WTC11 (cell line): ENCODE data around the gene FZR1. TPM values are rescaled to one million over a fixed set of nuclear protein-coding genes. Genes with fewer than 3 reads are reported as not detected.

Source experiments
- ATF1 ChIP-seq: sonication (generic); formaldehyde crosslinking; IDR thresholded peaks from 2 replicates; pipeline ENCODE4 v1.8.1; 2023; ENCODE audit warnings: mild to moderate bottlenecking, moderate library complexity, missing genetic modification reagents
- CBFB ChIP-seq: sonication (generic); formaldehyde crosslinking; IDR thresholded peaks from 2 replicates; pipeline ENCODE4 v1.8.1; 2022; ENCODE audit warnings: mild to moderate bottlenecking, low read depth, missing genetic modification reagents
- ELF4 ChIP-seq: sonication (generic); formaldehyde crosslinking; IDR thresholded peaks from 2 replicates; pipeline ENCODE4 v1.8.1; 2022; ENCODE audit warnings: low read depth, mild to moderate bottlenecking, moderate library complexity, missing genetic modification reagents
- ESRRA ChIP-seq: sonication (generic); formaldehyde crosslinking; IDR thresholded peaks from 2 replicates; pipeline ENCODE4 v1.8.1; 2022; ENCODE audit warnings: mild to moderate bottlenecking, missing genetic modification reagents, borderline replicate concordance
- ETV6 ChIP-seq: sonication (generic); formaldehyde crosslinking; IDR thresholded peaks from 2 replicates; pipeline ENCODE4 v1.8.1; 2022; ENCODE audit warnings: mild to moderate bottlenecking, missing genetic modification reagents
- JAZF1 ChIP-seq: fragments of 250-450 bp; sonication (Bioruptor Pico); IDR thresholded peaks from 2 replicates; pipeline ENCODE4 v1.9.0; 2021; ENCODE audit warnings: moderate library complexity, mild to moderate bottlenecking, inconsistent platforms
- MAX ChIP-seq: sonication (generic); formaldehyde crosslinking; IDR thresholded peaks from 2 replicates; pipeline ENCODE4 v1.8.0; 2022; ENCODE audit warnings: mild to moderate bottlenecking, missing genetic modification reagents
- MLX ChIP-seq: sonication (generic); formaldehyde crosslinking; IDR thresholded peaks from 2 replicates; pipeline ENCODE4 v1.8.1; 2023; ENCODE audit warnings: mild to moderate bottlenecking, missing genetic modification reagents, moderate library complexity
- NFATC4 ChIP-seq: fragments of 250-450 bp; sonication (Bioruptor Pico); IDR thresholded peaks from 2 replicates; pipeline ENCODE4 v1.9.0; 2021; ENCODE audit warnings: mild to moderate bottlenecking
- NFE2L1 ChIP-seq: sonication (generic); formaldehyde crosslinking; IDR thresholded peaks from 2 replicates; pipeline ENCODE4 v1.8.1; 2023; ENCODE audit warnings: missing genetic modification reagents
- NFYB ChIP-seq: sonication (generic); formaldehyde crosslinking; conservative IDR thresholded peaks from 2 replicates; pipeline ENCODE4 v1.8.0; 2022; ENCODE audit warnings: low read depth, missing genetic modification reagents
- NR2C2 ChIP-seq: sonication (generic); formaldehyde crosslinking; IDR thresholded peaks from 2 replicates; pipeline ENCODE4 v1.8.0; 2022; ENCODE audit warnings: mild to moderate bottlenecking, missing genetic modification reagents
- NR3C1 ChIP-seq: sonication (generic); formaldehyde crosslinking; conservative IDR thresholded peaks from 2 replicates; pipeline ENCODE4 v1.8.1; 2023; ENCODE audit warnings: low read depth, mild to moderate bottlenecking, missing genetic modification reagents
- OVOL2 ChIP-seq: fragments of 250-450 bp; sonication (Bioruptor Pico); IDR thresholded peaks from 2 replicates; pipeline ENCODE4 v1.9.0; 2021; ENCODE audit warnings: mild to moderate bottlenecking, borderline replicate concordance
- RELA ChIP-seq: sonication (generic); formaldehyde crosslinking; IDR thresholded peaks from 2 replicates; pipeline ENCODE4 v1.8.1; 2022; ENCODE audit warnings: missing genetic modification reagents, mild to moderate bottlenecking, borderline replicate concordance
- SOX15 ChIP-seq: fragments of 250-450 bp; sonication (Bioruptor Pico); IDR thresholded peaks from 2 replicates; pipeline ENCODE4 v1.9.0; 2021; ENCODE audit warnings: mild to moderate bottlenecking
- SP1 ChIP-seq: sonication (generic); formaldehyde crosslinking; conservative IDR thresholded peaks from 2 replicates; pipeline ENCODE4 v1.8.1; 2022; ENCODE audit warnings: missing genetic modification reagents
- TEAD1 ChIP-seq: sonication (generic); formaldehyde crosslinking; IDR thresholded peaks from 2 replicates; pipeline ENCODE4 v1.8.0; 2022; ENCODE audit warnings: mild to moderate bottlenecking, missing genetic modification reagents
- ZBTB21 ChIP-seq: sonication (generic); formaldehyde crosslinking; IDR thresholded peaks from 2 replicates; pipeline ENCODE4 v1.8.1; 2023; ENCODE audit warnings: mild to moderate bottlenecking, missing genetic modification reagents, borderline replicate concordance
- ZNF121 ChIP-seq: sonication (generic); formaldehyde crosslinking; IDR thresholded peaks from 2 replicates; pipeline ENCODE4 v1.8.0; 2023; ENCODE audit warnings: missing genetic modification reagents
- ZNF671 ChIP-seq: fragments of 250-450 bp; sonication (Bioruptor Pico); IDR thresholded peaks from 2 replicates; pipeline ENCODE4 v1.8.0; 2021; ENCODE audit warnings: mild to moderate bottlenecking
- total RNA-seq: library from RNA; stranded (reverse); gene quantifications from 3 replicates; pipeline ENCODE4 v1.2.3, GENCODE V29; 2021
- TF ChIP-seq, protein P1 (sequence below): sonication (generic); formaldehyde crosslinking; IDR thresholded peaks from 2 replicates; pipeline ENCODE4 v1.8.1; 2023; ENCODE audit warnings: mild to moderate bottlenecking, missing genetic modification reagents, moderate library complexity
- TF ChIP-seq, protein P2 (sequence below): sonication (generic); formaldehyde crosslinking; IDR thresholded peaks from 2 replicates; pipeline ENCODE4 v1.8.1; 2022; ENCODE audit warnings: mild to moderate bottlenecking, moderate library complexity, missing genetic modification reagents
- TF ChIP-seq, protein P3 (sequence below): sonication (generic); formaldehyde crosslinking; IDR thresholded peaks from 2 replicates; pipeline ENCODE4 v1.8.1; 2022; ENCODE audit warnings: low read depth, missing genetic modification reagents, borderline replicate concordance
- TF ChIP-seq, protein P4 (sequence below): fragments of 250-450 bp; sonication (Bioruptor Pico); IDR thresholded peaks from 2 replicates; pipeline ENCODE4 v2.1.2; 2022; ENCODE audit warnings: mild to moderate bottlenecking, moderate library complexity
- TF ChIP-seq, protein P5 (sequence below): sonication (generic); formaldehyde crosslinking; conservative IDR thresholded peaks from 2 replicates; pipeline ENCODE4 v1.8.1; 2023; ENCODE audit warnings: mild to moderate bottlenecking, low read depth, missing genetic modification reagents, moderate library complexity
- TF ChIP-seq, protein P6 (sequence below): sonication (generic); formaldehyde crosslinking; IDR thresholded peaks from 2 replicates; pipeline ENCODE4 v1.8.1; 2022; ENCODE audit warnings: missing genetic modification reagents, borderline replicate concordance
- TF ChIP-seq, protein P7 (sequence below): sonication (generic); formaldehyde crosslinking; IDR thresholded peaks from 2 replicates; pipeline ENCODE4 v1.8.0; 2022; ENCODE audit warnings: mild to moderate bottlenecking, missing genetic modification reagents

The FZR1 gene
- total RNA-seq, 1 experiment from 2014 or later: 60.8 TPM

DNA sequence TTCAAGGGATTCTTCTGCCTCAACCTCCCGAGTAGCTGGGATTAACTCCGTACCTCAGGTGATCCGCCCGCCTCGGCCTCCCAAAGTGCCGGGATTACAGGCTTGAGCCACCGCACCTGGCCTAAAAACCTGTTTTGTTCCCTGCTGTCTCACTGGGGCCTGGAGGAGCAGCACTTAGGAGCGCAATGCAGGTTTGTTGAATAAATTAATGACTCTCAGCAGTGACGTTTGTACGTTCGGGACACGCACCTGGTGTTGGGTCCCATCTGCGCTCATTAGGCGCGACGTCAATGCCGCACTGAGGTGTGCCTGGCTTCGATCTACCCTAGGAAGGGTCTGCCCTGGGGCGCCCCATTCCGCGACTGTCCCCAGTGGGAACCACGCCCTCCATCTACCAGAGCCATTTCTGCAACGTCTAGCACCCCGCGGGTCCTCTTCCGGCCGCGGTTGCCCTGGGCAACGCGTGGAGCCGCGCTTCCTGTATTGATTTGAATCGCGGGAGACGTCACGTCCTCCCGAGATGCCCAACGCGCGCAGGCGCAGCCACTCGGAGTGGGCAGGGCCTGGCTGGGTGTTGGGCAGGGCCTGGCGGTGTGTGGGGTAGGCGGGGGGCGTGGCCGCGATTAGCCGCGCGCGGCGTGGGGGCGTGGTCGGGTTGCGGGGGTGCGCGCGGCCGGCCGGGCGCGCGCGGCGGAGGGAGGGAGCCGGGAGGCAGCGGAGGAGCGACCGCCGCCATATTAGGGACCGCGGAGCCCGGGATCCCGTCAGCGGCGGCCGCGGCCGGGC lies at the start of gene FZR1 (continued):
- no peak for TF ChIP-seq SOX15 (CRISPR knock-in tag)
- TF ChIP-seq, protein P1, sequence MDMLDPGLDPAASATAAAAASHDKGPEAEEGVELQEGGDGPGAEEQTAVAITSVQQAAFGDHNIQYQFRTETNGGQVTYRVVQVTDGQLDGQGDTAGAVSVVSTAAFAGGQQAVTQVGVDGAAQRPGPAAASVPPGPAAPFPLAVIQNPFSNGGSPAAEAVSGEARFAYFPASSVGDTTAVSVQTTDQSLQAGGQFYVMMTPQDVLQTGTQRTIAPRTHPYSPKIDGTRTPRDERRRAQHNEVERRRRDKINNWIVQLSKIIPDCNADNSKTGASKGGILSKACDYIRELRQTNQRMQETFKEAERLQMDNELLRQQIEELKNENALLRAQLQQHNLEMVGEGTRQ (CRISPR knock-in tag): peak; percentile 48; the same call in 1 of the 2 replicates
- TF ChIP-seq JAZF1 (CRISPR knock-in tag): no peak
- TF ChIP-seq, protein P2, sequence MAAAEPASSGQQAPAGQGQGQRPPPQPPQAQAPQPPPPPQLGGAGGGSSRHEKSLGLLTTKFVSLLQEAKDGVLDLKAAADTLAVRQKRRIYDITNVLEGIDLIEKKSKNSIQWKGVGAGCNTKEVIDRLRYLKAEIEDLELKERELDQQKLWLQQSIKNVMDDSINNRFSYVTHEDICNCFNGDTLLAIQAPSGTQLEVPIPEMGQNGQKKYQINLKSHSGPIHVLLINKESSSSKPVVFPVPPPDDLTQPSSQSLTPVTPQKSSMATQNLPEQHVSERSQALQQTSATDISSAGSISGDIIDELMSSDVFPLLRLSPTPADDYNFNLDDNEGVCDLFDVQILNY: no peak
- no peak for TF ChIP-seq NFE2L1
- TF ChIP-seq, protein P3, sequence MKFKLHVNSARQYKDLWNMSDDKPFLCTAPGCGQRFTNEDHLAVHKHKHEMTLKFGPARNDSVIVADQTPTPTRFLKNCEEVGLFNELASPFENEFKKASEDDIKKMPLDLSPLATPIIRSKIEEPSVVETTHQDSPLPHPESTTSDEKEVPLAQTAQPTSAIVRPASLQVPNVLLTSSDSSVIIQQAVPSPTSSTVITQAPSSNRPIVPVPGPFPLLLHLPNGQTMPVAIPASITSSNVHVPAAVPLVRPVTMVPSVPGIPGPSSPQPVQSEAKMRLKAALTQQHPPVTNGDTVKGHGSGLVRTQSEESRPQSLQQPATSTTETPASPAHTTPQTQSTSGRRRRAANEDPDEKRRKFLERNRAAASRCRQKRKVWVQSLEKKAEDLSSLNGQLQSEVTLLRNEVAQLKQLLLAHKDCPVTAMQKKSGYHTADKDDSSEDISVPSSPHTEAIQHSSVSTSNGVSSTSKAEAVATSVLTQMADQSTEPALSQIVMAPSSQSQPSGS: no peak
- TF ChIP-seq NR3C1 (CRISPR knock-in tag): no peak
- TF ChIP-seq ELF4 (CRISPR knock-in tag): no peak
- no peak for TF ChIP-seq NFATC4
- TF ChIP-seq, protein P4, sequence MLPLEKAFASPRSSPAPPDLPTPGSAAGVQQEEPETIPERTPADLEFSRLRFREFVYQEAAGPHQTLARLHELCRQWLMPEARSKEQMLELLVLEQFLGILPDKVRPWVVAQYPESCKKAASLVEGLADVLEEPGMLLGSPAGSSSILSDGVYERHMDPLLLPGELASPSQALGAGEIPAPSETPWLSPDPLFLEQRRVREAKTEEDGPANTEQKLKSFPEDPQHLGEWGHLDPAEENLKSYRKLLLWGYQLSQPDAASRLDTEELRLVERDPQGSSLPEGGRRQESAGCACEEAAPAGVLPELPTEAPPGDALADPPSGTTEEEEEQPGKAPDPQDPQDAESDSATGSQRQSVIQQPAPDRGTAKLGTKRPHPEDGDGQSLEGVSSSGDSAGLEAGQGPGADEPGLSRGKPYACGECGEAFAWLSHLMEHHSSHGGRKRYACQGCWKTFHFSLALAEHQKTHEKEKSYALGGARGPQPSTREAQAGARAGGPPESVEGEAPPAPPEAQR (CRISPR knock-in tag): no peak
- TF ChIP-seq CBFB (CRISPR knock-in tag): 0 out of 2 replicates have a peak, but pooled peaks have one; percentile 78
- no peak for TF ChIP-seq RELA
- TF ChIP-seq, protein P5, sequence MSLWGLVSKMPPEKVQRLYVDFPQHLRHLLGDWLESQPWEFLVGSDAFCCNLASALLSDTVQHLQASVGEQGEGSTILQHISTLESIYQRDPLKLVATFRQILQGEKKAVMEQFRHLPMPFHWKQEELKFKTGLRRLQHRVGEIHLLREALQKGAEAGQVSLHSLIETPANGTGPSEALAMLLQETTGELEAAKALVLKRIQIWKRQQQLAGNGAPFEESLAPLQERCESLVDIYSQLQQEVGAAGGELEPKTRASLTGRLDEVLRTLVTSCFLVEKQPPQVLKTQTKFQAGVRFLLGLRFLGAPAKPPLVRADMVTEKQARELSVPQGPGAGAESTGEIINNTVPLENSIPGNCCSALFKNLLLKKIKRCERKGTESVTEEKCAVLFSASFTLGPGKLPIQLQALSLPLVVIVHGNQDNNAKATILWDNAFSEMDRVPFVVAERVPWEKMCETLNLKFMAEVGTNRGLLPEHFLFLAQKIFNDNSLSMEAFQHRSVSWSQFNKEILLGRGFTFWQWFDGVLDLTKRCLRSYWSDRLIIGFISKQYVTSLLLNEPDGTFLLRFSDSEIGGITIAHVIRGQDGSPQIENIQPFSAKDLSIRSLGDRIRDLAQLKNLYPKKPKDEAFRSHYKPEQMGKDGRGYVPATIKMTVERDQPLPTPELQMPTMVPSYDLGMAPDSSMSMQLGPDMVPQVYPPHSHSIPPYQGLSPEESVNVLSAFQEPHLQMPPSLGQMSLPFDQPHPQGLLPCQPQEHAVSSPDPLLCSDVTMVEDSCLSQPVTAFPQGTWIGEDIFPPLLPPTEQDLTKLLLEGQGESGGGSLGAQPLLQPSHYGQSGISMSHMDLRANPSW (CRISPR knock-in tag): no peak
- no peak for TF ChIP-seq NR2C2 (CRISPR knock-in tag)
- peak; percentile 88 for TF ChIP-seq MAX (CRISPR knock-in tag)
- TF ChIP-seq, protein P6, sequence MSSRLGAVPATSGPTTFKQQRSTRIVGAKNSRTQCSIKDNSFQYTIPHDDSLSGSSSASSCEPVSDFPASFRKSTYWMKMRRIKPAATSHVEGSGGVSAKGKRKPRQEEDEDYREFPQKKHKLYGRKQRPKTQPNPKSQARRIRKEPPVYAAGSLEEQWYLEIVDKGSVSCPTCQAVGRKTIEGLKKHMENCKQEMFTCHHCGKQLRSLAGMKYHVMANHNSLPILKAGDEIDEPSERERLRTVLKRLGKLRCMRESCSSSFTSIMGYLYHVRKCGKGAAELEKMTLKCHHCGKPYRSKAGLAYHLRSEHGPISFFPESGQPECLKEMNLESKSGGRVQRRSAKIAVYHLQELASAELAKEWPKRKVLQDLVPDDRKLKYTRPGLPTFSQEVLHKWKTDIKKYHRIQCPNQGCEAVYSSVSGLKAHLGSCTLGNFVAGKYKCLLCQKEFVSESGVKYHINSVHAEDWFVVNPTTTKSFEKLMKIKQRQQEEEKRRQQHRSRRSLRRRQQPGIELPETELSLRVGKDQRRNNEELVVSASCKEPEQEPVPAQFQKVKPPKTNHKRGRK (CRISPR knock-in tag): no peak
- TF ChIP-seq MLX: no peak
- no peak for TF ChIP-seq ZNF671 (CRISPR knock-in tag)
- no peak for TF ChIP-seq ZBTB21 (CRISPR knock-in tag)
- TF ChIP-seq ETV6: no peak
- no peak for TF ChIP-seq ATF1 (CRISPR knock-in tag)
- peak; percentile 91 for TF ChIP-seq SP1 (CRISPR knock-in tag)
- no peak; the same call in 1 of the 2 replicates for TF ChIP-seq ESRRA (CRISPR knock-in tag)
- TF ChIP-seq OVOL2 (CRISPR knock-in tag): no peak
- TF ChIP-seq, protein P7, sequence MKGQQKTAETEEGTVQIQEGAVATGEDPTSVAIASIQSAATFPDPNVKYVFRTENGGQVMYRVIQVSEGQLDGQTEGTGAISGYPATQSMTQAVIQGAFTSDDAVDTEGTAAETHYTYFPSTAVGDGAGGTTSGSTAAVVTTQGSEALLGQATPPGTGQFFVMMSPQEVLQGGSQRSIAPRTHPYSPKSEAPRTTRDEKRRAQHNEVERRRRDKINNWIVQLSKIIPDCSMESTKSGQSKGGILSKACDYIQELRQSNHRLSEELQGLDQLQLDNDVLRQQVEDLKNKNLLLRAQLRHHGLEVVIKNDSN (CRISPR knock-in tag): no peak
- TF ChIP-seq TEAD1: no peak; the same call in 1 of the 2 replicates
- TF ChIP-seq NFYB (CRISPR knock-in tag): no peak
- TF ChIP-seq ZNF121 (CRISPR knock-in tag): no peak
